T-helper 1 cell treated with Interleukin-12 subunit alpha and Interleukin-12 subunit beta and Interleukin-4 antibody, amounts not matched to agents 30 μg/mL and 1 μg/mL, for 36 hours (primary cell): Measurements from ENCODE around the gene COX5B.

ENCODE experiments used
- H3K27ac Mint-ChIP-seq: one replicate; pipeline ENCODE4 v1.8.0; 2021; ENCODE audit warnings: mild to moderate bottlenecking, mixed read lengths
- H3K27me3 Mint-ChIP-seq: one replicate; pipeline ENCODE4 v1.8.0; 2021; ENCODE audit warnings: low read depth, mixed read lengths
- H3K36me3 Mint-ChIP-seq: one replicate; pipeline ENCODE4 v1.8.0; 2021; ENCODE audit warnings: low read depth, mixed read lengths
- H3K4me1 Mint-ChIP-seq: one replicate; pipeline ENCODE4 v1.8.0; 2021; ENCODE audit warnings: low read depth, mixed read lengths
- H3K4me3 Mint-ChIP-seq: one replicate; pipeline ENCODE4 v1.8.0; 2021; ENCODE audit warnings: mild to moderate bottlenecking, moderate library complexity, mixed read lengths
- H3K9me3 Mint-ChIP-seq: one replicate; pipeline ENCODE4 v1.8.0; 2021; ENCODE audit warnings: mixed read lengths

Gene COX5B

GRCh38 chr2:97644023-97644717 is 1.7 kb upstream of the COX5B start:
- Mint-ChIP-seq H3K27me3 (peaks cover 10% of the 10 kb centered on the region), H3K27ac (no peak overlapping the region), H3K36me3 (peaks cover 18% of the 10 kb centered on the region), H3K4me3 (no peak overlapping the region), H3K9me3 (no peaks in the 10 kb centered on the region), H3K4me1 (peaks cover 16% of the 10 kb centered on the region)

GRCh38 chr2:97645112-97645694 is 659 bp upstream of the COX5B start:
- H3K27me3 Mint-ChIP-seq, result peaks cover 2% of the 10 kb centered on the region
- H3K36me3 Mint-ChIP-seq, result peaks cover 25% of the 10 kb centered on the region
- peak overlapping the region; percentile 89 for H3K4me3 Mint-ChIP-seq
- no peaks in the 10 kb centered on the region for H3K9me3 Mint-ChIP-seq
- peaks cover 16% of the 10 kb centered on the region for H3K4me1 Mint-ChIP-seq
- peak overlapping the region; percentile 93 for H3K27ac Mint-ChIP-seq

GRCh38 chr2:97646977-97647376 is 1.1 kb downstream of the COX5B start:
- peaks cover 16% of the 10 kb centered on the region for H3K4me1 Mint-ChIP-seq
- no peaks in the 10 kb centered on the region for H3K9me3 Mint-ChIP-seq
- no peaks in the 10 kb centered on the region for H3K27me3 Mint-ChIP-seq
- peaks cover 30% of the 10 kb centered on the region for H3K36me3 Mint-ChIP-seq
- peak overlapping the region; percentile 87 for H3K27ac Mint-ChIP-seq
- peak overlapping the region; percentile 89 for H3K4me3 Mint-ChIP-seq

- H3K4me1 Mint-ChIP-seq, result peaks cover 19% of the 10 kb centered on the region
- no peak overlapping the region for H3K4me3 Mint-ChIP-seq
- H3K9me3 Mint-ChIP-seq, result no peaks in the 10 kb centered on the region
- H3K27ac Mint-ChIP-seq, result no peak overlapping the region
- H3K27me3 Mint-ChIP-seq, result no peaks in the 10 kb centered on the region
- H3K36me3 Mint-ChIP-seq, result peaks cover 48% of the 10 kb centered on the region
Observed at GRCh38 chr2:97651114-97651513, 5.3 kb downstream of the COX5B start.

- no peak overlapping the region for H3K4me3 Mint-ChIP-seq
- H3K27me3 Mint-ChIP-seq, result no peaks in the 10 kb centered on the region
- peaks cover 41% of the 10 kb centered on the region for H3K36me3 Mint-ChIP-seq
- peaks cover 11% of the 10 kb centered on the region for H3K4me1 Mint-ChIP-seq
- H3K27ac Mint-ChIP-seq, result no peak overlapping the region
- H3K9me3 Mint-ChIP-seq, result no peaks in the 10 kb centered on the region
Observed at GRCh38 chr2:97653473-97653872, 7.6 kb downstream of the COX5B start.

GRCh38 chr2:97653874-97654273 is 8.0 kb downstream of the COX5B start:
- peaks cover 41% of the 10 kb centered on the region for H3K36me3 Mint-ChIP-seq
- H3K4me3 Mint-ChIP-seq, result no peak overlapping the region
- H3K27me3 Mint-ChIP-seq, result no peaks in the 10 kb centered on the region
- H3K27ac Mint-ChIP-seq, result no peak overlapping the region
- H3K9me3 Mint-ChIP-seq, result no peaks in the 10 kb centered on the region
- H3K4me1 Mint-ChIP-seq, result peaks cover 11% of the 10 kb centered on the region

GRCh38 chr2:97654309-97654708 is 8.4 kb downstream of the COX5B start:
- Mint-ChIP-seq H3K27me3 (no peaks in the 10 kb centered on the region), H3K36me3 (peaks cover 38% of the 10 kb centered on the region), H3K9me3 (no peaks in the 10 kb centered on the region), H3K4me3 (no peak overlapping the region), H3K27ac (peak overlapping the region; percentile 78), H3K4me1 (peaks cover 11% of the 10 kb centered on the region)

- peak overlapping the region; percentile 20 for H3K27ac Mint-ChIP-seq
- no peak overlapping the region for H3K4me3 Mint-ChIP-seq
- H3K36me3 Mint-ChIP-seq, result peaks cover 35% of the 10 kb centered on the region
- no peaks in the 10 kb centered on the region for H3K9me3 Mint-ChIP-seq
- H3K4me1 Mint-ChIP-seq, result peaks cover 11% of the 10 kb centered on the region
- no peaks in the 10 kb centered on the region for H3K27me3 Mint-ChIP-seq
Observed at GRCh38 chr2:97654791-97655190, 8.9 kb downstream of the COX5B start.

- Mint-ChIP-seq H3K36me3 (peaks cover 34% of the 10 kb centered on the region), H3K4me3 (no peak overlapping the region), H3K9me3 (no peaks in the 10 kb centered on the region), H3K27me3 (no peaks in the 10 kb centered on the region), H3K27ac (no peak overlapping the region), H3K4me1 (peaks cover 11% of the 10 kb centered on the region)
Observed at GRCh38 chr2:97656129-97656755, 10.4 kb downstream of the COX5B start.

- no peaks in the 10 kb centered on the region for H3K27me3 Mint-ChIP-seq
- peaks cover 36% of the 10 kb centered on the region for H3K36me3 Mint-ChIP-seq
- H3K4me3 Mint-ChIP-seq, result no peak overlapping the region
- H3K9me3 Mint-ChIP-seq, result no peaks in the 10 kb centered on the region
- H3K4me1 Mint-ChIP-seq, result peaks cover 18% of the 10 kb centered on the region
- H3K27ac Mint-ChIP-seq, result no peak overlapping the region
Observed at GRCh38 chr2:97656905-97657587, 11.2 kb downstream of the COX5B start.

GRCh38 chr2:97657986-97658690 is 12.3 kb downstream of the COX5B start:
- H3K27ac Mint-ChIP-seq, result no peak overlapping the region
- peaks cover 27% of the 10 kb centered on the region for H3K4me1 Mint-ChIP-seq
- no peaks in the 10 kb centered on the region for H3K27me3 Mint-ChIP-seq
- H3K9me3 Mint-ChIP-seq, result no peaks in the 10 kb centered on the region
- peaks cover 36% of the 10 kb centered on the region for H3K36me3 Mint-ChIP-seq
- H3K4me3 Mint-ChIP-seq, result no peak overlapping the region

- no peak overlapping the region for H3K4me3 Mint-ChIP-seq
- H3K27ac Mint-ChIP-seq, result no peak overlapping the region
- H3K4me1 Mint-ChIP-seq, result peaks cover 28% of the 10 kb centered on the region
- H3K9me3 Mint-ChIP-seq, result no peaks in the 10 kb centered on the region
- no peaks in the 10 kb centered on the region for H3K27me3 Mint-ChIP-seq
- H3K36me3 Mint-ChIP-seq, result peaks cover 32% of the 10 kb centered on the region
Observed at GRCh38 chr2:97658691-97659157, 12.9 kb downstream of the COX5B start.

- no peaks in the 10 kb centered on the region for H3K27me3 Mint-ChIP-seq
- H3K4me3 Mint-ChIP-seq, result no peak overlapping the region
- peaks cover 25% of the 10 kb centered on the region for H3K36me3 Mint-ChIP-seq
- H3K9me3 Mint-ChIP-seq, result no peaks in the 10 kb centered on the region
- peaks cover 27% of the 10 kb centered on the region for H3K4me1 Mint-ChIP-seq
- H3K27ac Mint-ChIP-seq, result no peak overlapping the region
Observed at GRCh38 chr2:97659256-97660043, 13.6 kb downstream of the COX5B start.
